Measurements from ENCODE around the gene NVL.

DNA sequence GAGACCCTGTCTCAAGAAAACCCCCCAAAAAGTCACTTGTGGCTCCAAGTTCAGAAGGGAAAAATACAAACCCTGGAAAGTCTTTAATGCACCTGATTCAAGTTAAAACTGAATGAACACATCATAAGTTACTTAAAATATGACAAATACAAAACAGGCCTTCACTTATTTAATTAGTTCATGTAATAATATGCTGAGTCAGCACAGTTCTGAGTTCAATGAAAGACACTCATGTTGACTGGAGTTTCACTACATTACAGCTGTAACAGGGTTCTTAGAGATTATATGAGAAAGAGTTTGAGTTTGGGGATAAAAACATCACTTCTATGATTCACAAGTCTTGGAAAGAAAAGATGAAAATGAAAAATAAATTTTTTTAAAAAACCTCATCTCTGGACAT lies 96.0 kb downstream of the NVL start:
- TF ChIP-seq, protein P1, sequence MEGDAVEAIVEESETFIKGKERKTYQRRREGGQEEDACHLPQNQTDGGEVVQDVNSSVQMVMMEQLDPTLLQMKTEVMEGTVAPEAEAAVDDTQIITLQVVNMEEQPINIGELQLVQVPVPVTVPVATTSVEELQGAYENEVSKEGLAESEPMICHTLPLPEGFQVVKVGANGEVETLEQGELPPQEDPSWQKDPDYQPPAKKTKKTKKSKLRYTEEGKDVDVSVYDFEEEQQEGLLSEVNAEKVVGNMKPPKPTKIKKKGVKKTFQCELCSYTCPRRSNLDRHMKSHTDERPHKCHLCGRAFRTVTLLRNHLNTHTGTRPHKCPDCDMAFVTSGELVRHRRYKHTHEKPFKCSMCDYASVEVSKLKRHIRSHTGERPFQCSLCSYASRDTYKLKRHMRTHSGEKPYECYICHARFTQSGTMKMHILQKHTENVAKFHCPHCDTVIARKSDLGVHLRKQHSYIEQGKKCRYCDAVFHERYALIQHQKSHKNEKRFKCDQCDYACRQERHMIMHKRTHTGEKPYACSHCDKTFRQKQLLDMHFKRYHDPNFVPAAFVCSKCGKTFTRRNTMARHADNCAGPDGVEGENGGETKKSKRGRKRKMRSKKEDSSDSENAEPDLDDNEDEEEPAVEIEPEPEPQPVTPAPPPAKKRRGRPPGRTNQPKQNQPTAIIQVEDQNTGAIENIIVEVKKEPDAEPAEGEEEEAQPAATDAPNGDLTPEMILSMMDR (IDR thresholded peaks at IDR 0.05), result no peak
- TF ChIP-seq POLR2A (IDR thresholded peaks at IDR 0.05), result no peak

Measured in testis (tissue), 2 donors.